ENCODE data around the gene DERL2.

Gene DERL2

GRCh38 chr17:5500589-5501391 lies 14.8 kb upstream of the DERL2 start:
- TF ChIP-seq CTCF (conservative IDR thresholded peaks at IDR 0.05): no peak
- no peak for TF ChIP-seq ZFX (IDR thresholded peaks at IDR 0.05)
- H3K27ac ChIP-seq: no peak overlapping the region

DNA sequence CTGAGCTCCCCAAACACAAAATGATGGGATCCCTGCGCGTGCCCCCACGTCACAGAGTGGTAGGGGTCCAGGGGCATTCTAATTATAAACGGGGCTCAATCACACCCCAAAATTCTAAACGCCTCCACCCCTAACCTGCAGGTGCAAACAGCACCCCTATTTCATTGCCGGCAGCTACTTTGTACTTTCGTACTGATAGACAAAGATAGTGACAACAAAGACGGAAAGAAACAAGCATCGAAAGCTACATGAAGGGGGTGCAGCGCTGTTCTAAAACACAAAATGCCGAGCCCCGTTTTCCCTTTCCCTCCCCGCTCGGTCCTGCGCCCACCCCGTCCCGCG lies 14.2 kb upstream of the DERL2 start:
- H3K27ac ChIP-seq: no peak overlapping the region
- no peak for TF ChIP-seq CTCF (conservative IDR thresholded peaks at IDR 0.05)
- no peak for TF ChIP-seq ZFX (IDR thresholded peaks at IDR 0.05)

DNA sequence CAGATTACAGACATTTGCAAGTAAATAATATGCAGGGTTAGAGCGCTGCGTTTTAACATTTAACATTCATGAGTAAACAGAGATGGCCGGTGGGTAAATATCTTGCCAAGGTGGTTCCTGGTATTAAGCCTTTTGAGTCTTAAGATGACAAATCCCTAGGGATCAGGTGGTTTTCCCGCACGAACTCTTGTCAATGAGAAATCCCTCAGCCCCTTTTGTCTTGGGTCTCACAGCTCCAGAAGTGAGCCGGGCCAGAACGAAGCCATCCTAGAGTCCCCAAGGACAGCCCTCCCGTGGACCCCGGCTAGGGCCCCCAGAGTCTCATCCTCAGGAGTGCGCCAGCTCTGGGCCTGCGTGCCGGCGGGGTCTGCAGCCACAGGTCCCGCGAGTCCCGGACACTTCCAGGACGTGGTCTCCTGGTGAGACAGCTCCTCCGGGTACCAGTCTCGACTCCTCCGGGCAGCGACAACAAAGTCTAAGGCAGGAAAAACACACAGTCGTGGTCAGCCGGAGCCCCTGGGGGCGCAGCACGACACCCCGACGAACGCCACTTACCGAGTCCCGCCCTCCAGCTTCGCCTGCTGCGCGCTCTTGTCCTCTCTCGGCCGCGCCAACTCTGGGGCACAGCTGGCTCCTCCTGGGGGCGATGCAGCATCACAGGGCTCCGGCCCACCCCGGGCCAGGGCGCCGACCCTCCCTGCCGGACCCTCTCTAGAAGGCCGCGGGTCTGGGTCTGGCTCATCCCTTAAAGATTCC lies 13.7 kb upstream of the DERL2 start:
- no peak overlapping the region for H3K27ac ChIP-seq
- TF ChIP-seq CTCF (conservative IDR thresholded peaks at IDR 0.05): no peak
- no peak for TF ChIP-seq ZFX (IDR thresholded peaks at IDR 0.05)

DNA sequence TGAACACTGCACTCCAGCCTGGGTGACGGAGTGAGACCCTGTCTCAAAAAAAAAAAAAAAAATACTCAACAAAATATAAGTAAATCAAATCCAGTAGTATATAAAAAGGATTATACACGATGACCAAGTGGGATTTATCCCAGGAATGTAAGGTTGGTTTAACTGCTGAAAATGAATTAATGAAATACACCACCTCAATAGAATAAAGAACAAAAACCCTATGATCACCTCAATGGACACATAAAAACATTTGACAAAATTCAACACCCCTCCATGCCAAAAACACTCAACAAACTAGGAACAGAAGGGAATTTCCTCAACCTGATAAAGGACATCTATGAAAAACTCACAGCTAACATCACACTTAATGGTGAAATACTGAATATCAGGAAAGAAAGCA lies 7.0 kb upstream of the DERL2 start:
- TF ChIP-seq ZFX (IDR thresholded peaks at IDR 0.05) (no peak), CTCF (conservative IDR thresholded peaks at IDR 0.05) (no peak)

GRCh38 chr17:5488752-5489151 lies 2.8 kb upstream of the DERL2 start:
- TF ChIP-seq CTCF (conservative IDR thresholded peaks at IDR 0.05) (no peak), ZFX (IDR thresholded peaks at IDR 0.05) (no peak)
- H3K27ac ChIP-seq: no peak overlapping the region

More for the DNA sequence above, 7.0 kb upstream of the DERL2 start:
- no peak overlapping the region for H3K27ac ChIP-seq

- H3K27ac ChIP-seq: peak within 1 kb of the TSS; percentile 89
- TF ChIP-seq CTCF (conservative IDR thresholded peaks at IDR 0.05) (no peak), ZFX (IDR thresholded peaks at IDR 0.05) (peak; percentile 90)
Measured at GRCh38 chr17:5486206-5487124, 487 bp upstream of the DERL2 start, which contains the start of gene MIS12. Gene MIS12, plus strand, starts transcription at chr17:5486566. Its CDS starts 2,297 bp downstream, at chr17:5488863.
